ENCODE measurements around the gene AHCTF1. TPM values are rescaled to one million over a fixed set of nuclear protein-coding genes. Genes with fewer than 3 reads are reported as not detected.

AHCTF1 gene
- total and polyA plus RNA-seq, 2 donors (not counting 1 experiment from before 2014, with no cell fraction given) = 15.8 to 30.6 TPM

DNA sequence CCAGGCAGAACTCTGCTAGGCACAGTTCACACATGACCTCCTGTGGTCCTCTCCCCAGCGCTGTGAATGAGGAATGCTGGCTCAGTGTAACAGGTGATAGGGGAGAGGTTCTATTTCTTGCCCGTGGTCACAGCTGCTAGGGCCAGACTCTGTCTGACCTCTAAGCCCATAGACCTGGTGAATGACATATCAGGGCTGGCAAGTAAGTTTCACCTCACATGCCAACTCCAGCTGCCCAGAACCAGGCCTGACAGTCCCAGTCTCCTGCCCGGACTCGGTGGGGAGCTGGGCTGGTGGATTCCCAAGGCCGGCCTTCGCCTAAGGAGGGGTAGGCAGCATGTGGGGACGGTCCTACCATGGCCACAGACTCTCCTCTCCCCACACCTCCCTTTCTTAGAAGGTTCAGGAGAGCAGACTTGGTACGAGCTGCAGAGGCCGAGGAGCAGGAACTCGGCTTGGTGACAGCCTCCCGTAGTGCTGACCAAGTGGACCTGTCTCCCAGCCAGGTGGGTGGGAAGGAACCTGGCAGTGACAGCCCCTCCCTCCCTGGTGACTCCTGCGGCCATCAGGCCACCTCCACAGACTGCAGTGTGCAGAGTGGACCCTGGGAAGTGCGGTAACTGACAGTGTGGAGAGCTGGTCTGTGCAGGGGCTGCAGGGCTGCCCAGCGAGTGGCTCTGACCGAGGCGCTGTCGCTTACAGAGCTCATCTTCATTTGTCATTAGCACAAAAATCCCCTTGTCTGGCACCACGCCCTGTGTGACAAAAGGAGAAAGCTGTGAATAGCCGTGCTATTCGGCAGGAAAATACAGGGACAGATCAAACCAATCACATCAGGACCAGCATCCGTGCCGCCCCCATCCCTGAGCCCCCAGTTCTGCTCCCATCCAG, 132.9 kb downstream of the AHCTF1 start:
- no peaks in the 10 kb centered on the region for H3K36me3 ChIP-seq (ENCODE audit: control insufficient read depth, insufficient read depth, low read length)
- DNase-seq (ENCODE audit: low read depth in 2 of 2) = no peak
- H3K27ac ChIP-seq (ENCODE audit: insufficient read depth, low read length) = no peak overlapping the region
- no peak overlapping the region for H3K4me3 ChIP-seq (replicated peaks in 1 of 4; ENCODE audit: control extremely low read depth in 1 of 4, insufficient read depth in 1 of 4, low read depth in 3 of 4, low read length in 4 of 4)
- no peak overlapping the region for H3K4me2 ChIP-seq (ENCODE audit: extremely low read depth, insufficient read depth, low read length)
- TF ChIP-seq, protein P1, sequence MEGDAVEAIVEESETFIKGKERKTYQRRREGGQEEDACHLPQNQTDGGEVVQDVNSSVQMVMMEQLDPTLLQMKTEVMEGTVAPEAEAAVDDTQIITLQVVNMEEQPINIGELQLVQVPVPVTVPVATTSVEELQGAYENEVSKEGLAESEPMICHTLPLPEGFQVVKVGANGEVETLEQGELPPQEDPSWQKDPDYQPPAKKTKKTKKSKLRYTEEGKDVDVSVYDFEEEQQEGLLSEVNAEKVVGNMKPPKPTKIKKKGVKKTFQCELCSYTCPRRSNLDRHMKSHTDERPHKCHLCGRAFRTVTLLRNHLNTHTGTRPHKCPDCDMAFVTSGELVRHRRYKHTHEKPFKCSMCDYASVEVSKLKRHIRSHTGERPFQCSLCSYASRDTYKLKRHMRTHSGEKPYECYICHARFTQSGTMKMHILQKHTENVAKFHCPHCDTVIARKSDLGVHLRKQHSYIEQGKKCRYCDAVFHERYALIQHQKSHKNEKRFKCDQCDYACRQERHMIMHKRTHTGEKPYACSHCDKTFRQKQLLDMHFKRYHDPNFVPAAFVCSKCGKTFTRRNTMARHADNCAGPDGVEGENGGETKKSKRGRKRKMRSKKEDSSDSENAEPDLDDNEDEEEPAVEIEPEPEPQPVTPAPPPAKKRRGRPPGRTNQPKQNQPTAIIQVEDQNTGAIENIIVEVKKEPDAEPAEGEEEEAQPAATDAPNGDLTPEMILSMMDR (conservative IDR thresholded peaks at IDR 0.05 in 1 of 2, IDR thresholded peaks at IDR 0.05 in 1 of 2; ENCODE audit: low read depth in 1 of 2, low read length in 2 of 2) = no peak
- TF ChIP-seq EZH2 (IDR thresholded peaks at IDR 0.05; ENCODE audit: low read length, missing control alignments) = no peak
- no peaks in the 10 kb centered on the region for H3K79me2 ChIP-seq (ENCODE audit: control insufficient read depth, insufficient read depth, low read length)
- H3K4me1 ChIP-seq (ENCODE audit: control insufficient read depth, extremely low read depth, insufficient read depth, low read length) = peaks cover 3% of the 10 kb centered on the region
- peaks cover 3% of the 10 kb centered on the region for H3K27me3 ChIP-seq (ENCODE audit: control insufficient read depth, insufficient read depth, low read length)
- H2AFZ ChIP-seq (ENCODE audit: low read length) = no peak overlapping the region
- no peaks in the 10 kb centered on the region for H3K9me3 ChIP-seq (ENCODE audit: control insufficient read depth, insufficient read depth, low read depth, low read length)
- H4K20me1 ChIP-seq (ENCODE audit: control insufficient read depth, extremely low read depth, insufficient read depth, low read length) = no peaks in the 10 kb centered on the region
- H3K9ac ChIP-seq (ENCODE audit: insufficient read depth, low read length) = no peak overlapping the region

DNA sequence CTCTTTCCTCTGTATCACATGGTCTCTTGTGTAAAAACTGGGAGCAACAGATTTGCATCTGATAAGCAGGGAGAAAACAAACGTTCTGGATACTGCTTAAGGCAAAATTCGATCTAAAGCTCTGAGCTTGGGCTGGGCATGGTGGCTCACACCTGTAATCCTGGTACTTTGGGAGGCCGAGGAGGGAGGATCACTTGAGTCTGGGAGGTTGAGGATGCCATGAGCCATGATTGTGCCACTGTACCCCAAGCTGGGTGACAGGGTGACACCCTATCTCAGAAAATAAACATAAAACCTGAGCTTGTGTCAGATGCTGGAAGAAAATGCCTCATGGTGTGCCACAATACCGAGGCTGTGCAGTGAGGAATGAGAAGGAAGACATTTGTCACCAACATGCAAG, 133.6 kb downstream of the AHCTF1 start:
- Histone ChIP-seq H3K36me3 (ENCODE audit: control insufficient read depth, insufficient read depth, low read length) (no peaks in the 10 kb centered on the region), H3K79me2 (ENCODE audit: control insufficient read depth, insufficient read depth, low read length) (no peaks in the 10 kb centered on the region), H3K4me3 (replicated peaks in 1 of 4; ENCODE audit: control extremely low read depth in 1 of 4, insufficient read depth in 1 of 4, low read depth in 3 of 4, low read length in 4 of 4) (no peak overlapping the region), H4K20me1 (ENCODE audit: control insufficient read depth, extremely low read depth, insufficient read depth, low read length) (no peaks in the 10 kb centered on the region), H3K27me3 (ENCODE audit: control insufficient read depth, insufficient read depth, low read length) (peaks cover 3% of the 10 kb centered on the region), H2AFZ (ENCODE audit: low read length) (no peak overlapping the region), H3K4me2 (ENCODE audit: extremely low read depth, insufficient read depth, low read length) (no peak overlapping the region), H3K9ac (ENCODE audit: insufficient read depth, low read length) (no peak overlapping the region), H3K27ac (ENCODE audit: insufficient read depth, low read length) (no peak overlapping the region), H3K9me3 (ENCODE audit: control insufficient read depth, insufficient read depth, low read depth, low read length) (no peaks in the 10 kb centered on the region), H3K4me1 (ENCODE audit: control insufficient read depth, extremely low read depth, insufficient read depth, low read length) (peaks cover 3% of the 10 kb centered on the region)
- TF ChIP-seq, protein P1 (conservative IDR thresholded peaks at IDR 0.05 in 1 of 2, IDR thresholded peaks at IDR 0.05 in 1 of 2; ENCODE audit: low read depth in 1 of 2, low read length in 2 of 2) = no peak
- no peak for TF ChIP-seq EZH2 (IDR thresholded peaks at IDR 0.05; ENCODE audit: low read length, missing control alignments)
- no peak for DNase-seq (ENCODE audit: low read depth in 2 of 2)

DNA sequence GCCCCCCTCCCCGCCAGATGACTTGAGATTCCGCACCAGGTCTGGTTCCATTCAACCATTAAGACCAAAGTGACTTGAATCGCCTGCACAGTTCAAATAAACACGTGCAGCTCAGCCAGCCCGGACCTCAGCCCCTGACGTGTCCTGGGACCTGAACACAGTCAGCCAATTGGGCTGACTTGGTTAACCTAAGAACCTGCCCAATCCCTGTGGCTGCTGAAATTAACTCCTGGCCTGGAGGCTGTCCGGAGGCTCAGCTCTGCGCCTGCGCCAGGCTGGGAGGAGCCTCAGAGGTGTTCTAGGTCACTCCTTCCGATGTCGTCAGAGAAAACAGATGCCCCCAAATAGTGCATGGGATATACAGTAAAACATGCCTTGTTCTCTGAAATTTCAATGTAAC, 134.2 kb downstream of the AHCTF1 start:
- Histone ChIP-seq H3K27me3 (ENCODE audit: control insufficient read depth, insufficient read depth, low read length) (peaks cover 3% of the 10 kb centered on the region), H3K4me3 (replicated peaks in 1 of 4; ENCODE audit: control extremely low read depth in 1 of 4, insufficient read depth in 1 of 4, low read depth in 3 of 4, low read length in 4 of 4) (no peak overlapping the region), H2AFZ (ENCODE audit: low read length) (no peak overlapping the region), H3K9ac (ENCODE audit: insufficient read depth, low read length) (no peak overlapping the region), H3K4me1 (ENCODE audit: control insufficient read depth, extremely low read depth, insufficient read depth, low read length) (peaks cover 3% of the 10 kb centered on the region), H3K9me3 (ENCODE audit: control insufficient read depth, insufficient read depth, low read depth, low read length) (no peaks in the 10 kb centered on the region), H3K79me2 (ENCODE audit: control insufficient read depth, insufficient read depth, low read length) (no peaks in the 10 kb centered on the region), H4K20me1 (ENCODE audit: control insufficient read depth, extremely low read depth, insufficient read depth, low read length) (no peaks in the 10 kb centered on the region), H3K36me3 (ENCODE audit: control insufficient read depth, insufficient read depth, low read length) (no peaks in the 10 kb centered on the region), H3K27ac (ENCODE audit: insufficient read depth, low read length) (no peak overlapping the region), H3K4me2 (ENCODE audit: extremely low read depth, insufficient read depth, low read length) (no peak overlapping the region)
- no peak for TF ChIP-seq EZH2 (IDR thresholded peaks at IDR 0.05; ENCODE audit: low read length, missing control alignments)
- TF ChIP-seq, protein P1 (conservative IDR thresholded peaks at IDR 0.05 in 1 of 2, IDR thresholded peaks at IDR 0.05 in 1 of 2; ENCODE audit: low read depth in 1 of 2, low read length in 2 of 2) = no peak
- no peak for DNase-seq (ENCODE audit: low read depth in 2 of 2)
